IPS-15b (cell line): ENCODE measurements around the gene CALML4.
"Not testable (repeated sequence)": the region's sequence is repeated elsewhere in the genome, so short reads cannot be mapped to it uniquely, and the experiment has no call there.

Source experiments
- H3K27me3 ChIP-seq: one replicate; pipeline ENCODE4 v1.6.1; 2013; ENCODE audit warnings: low read length; ENCODE audit not compliant: control insufficient read depth, insufficient read depth
- H3K36me3 ChIP-seq: one replicate; pipeline ENCODE4 v1.6.1; 2013; ENCODE audit warnings: low read length; ENCODE audit not compliant: control insufficient read depth, insufficient read depth
- H3K4me1 ChIP-seq: one replicate; pipeline ENCODE4 v1.6.1; 2013; ENCODE audit warnings: mild to moderate bottlenecking, low read length; ENCODE audit not compliant: control insufficient read depth, insufficient read depth
- H3K4me3 ChIP-seq: one replicate; pipeline ENCODE4 v1.5.1; 2013; ENCODE audit warnings: low read depth, low read length
- H3K9ac ChIP-seq: one replicate; pipeline ENCODE4 v1.6.1; 2013; ENCODE audit warnings: low read depth, mild to moderate bottlenecking, low read length
- H3K9me3 ChIP-seq: one replicate; pipeline ENCODE4 v1.6.1; 2013; ENCODE audit warnings: mild to moderate bottlenecking, low read length; ENCODE audit not compliant: control insufficient read depth, insufficient read depth

CALML4 gene

GRCh38 chr15:68231102-68231818 is 26.1 kb upstream of the CALML4 start:
- H3K9me3 ChIP-seq, result no peaks in the 10 kb centered on the region
- no peaks in the 10 kb centered on the region for H3K36me3 ChIP-seq
- H3K4me3 ChIP-seq, result no peak overlapping the region
- H3K9ac ChIP-seq, result no peak overlapping the region
- peaks cover 10% of the 10 kb centered on the region for H3K4me1 ChIP-seq
- no peaks in the 10 kb centered on the region for H3K27me3 ChIP-seq

- no peak overlapping the region for H3K9ac ChIP-seq
Measured at GRCh38 chr15:68230157-68231100, 25.3 kb upstream of the CALML4 start.

GRCh38 chr15:68229386-68230156 is 24.4 kb upstream of the CALML4 start, which contains the start of gene CLN6:
Gene CLN6, minus strand, starts transcription at chr15:68229728. Its CDS starts 144 bp downstream, at chr15:68229584.
- peaks cover 10% of the 10 kb centered on the region for H3K4me1 ChIP-seq
- H3K9me3 ChIP-seq, result no peaks in the 10 kb centered on the region
- no peaks in the 10 kb centered on the region for H3K36me3 ChIP-seq
- H3K4me3 ChIP-seq, result peak within 1 kb of the TSS; percentile 85
- peak within 1 kb of the TSS; percentile 78 for H3K9ac ChIP-seq
- no peaks in the 10 kb centered on the region for H3K27me3 ChIP-seq

More at GRCh38 chr15:68230157-68231100, 25.3 kb upstream of the CALML4 start:
- Histone ChIP-seq H3K9me3 (no peaks in the 10 kb centered on the region), H3K4me1 (peaks cover 10% of the 10 kb centered on the region), H3K27me3 (no peaks in the 10 kb centered on the region), H3K4me3 (peak overlapping the region; percentile 85), H3K36me3 (no peaks in the 10 kb centered on the region)

- Histone ChIP-seq H3K9me3 (no peaks in the 10 kb centered on the region), H3K4me3 (peak overlapping the region; percentile 82), H3K27me3 (no peaks in the 10 kb centered on the region), H3K36me3 (no peaks in the 10 kb centered on the region), H3K4me1 (peaks cover 10% of the 10 kb centered on the region), H3K9ac (peak overlapping the region; percentile 78)
Measured at GRCh38 chr15:68228971-68229385, 23.8 kb upstream of the CALML4 start.

DNA sequence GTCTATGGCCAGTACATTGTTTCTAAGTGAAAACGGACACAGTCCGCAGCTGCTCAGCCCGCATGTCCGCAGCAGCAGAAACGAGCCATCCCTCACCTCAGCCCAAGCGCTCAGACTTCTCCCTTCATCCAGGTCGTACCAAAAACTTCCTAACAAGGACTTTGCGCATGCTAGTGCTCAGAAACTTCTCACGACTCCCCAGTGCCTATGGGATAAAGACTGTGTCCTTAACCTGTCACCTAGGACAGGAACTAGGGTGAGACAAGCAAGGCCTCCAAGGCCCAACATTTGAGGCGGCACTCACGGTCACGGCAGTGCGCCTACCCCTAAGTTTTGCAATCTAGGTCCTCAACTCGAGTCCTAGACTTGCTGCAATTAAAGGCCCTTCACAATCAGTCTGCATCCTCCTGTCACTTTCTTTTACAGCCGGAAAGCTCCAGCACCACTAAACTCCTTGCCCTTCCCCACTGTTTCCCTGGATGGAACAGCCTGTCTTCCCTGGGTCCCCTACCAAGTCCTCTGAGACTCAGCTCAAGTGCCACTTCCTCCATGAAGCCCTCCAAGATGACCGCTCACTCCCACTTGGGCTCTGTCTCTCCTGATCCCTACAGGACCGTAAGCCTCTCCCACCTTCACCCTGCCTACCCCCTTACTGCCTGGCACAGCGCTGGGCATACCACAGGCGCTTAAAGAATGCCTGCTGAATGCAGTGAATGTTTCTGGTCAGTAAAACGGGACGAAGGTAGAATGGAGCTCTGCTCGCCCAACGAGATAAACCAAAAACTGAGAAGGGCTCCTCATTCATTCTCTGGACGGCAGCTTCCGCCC is 23.2 kb upstream of the CALML4 start:
- Histone ChIP-seq H3K27me3 (no peaks in the 10 kb centered on the region), H3K36me3 (no peaks in the 10 kb centered on the region), H3K4me1 (peaks cover 10% of the 10 kb centered on the region)

GRCh38 chr15:68227643-68228142 is 22.6 kb upstream of the CALML4 start:
- H3K36me3 ChIP-seq, result no peaks in the 10 kb centered on the region
- H3K9ac ChIP-seq, result peak overlapping the region; percentile 78
- H3K9me3 ChIP-seq, result no peaks in the 10 kb centered on the region
- peaks cover 10% of the 10 kb centered on the region for H3K4me1 ChIP-seq
- no peaks in the 10 kb centered on the region for H3K27me3 ChIP-seq
- peak overlapping the region; percentile 82 for H3K4me3 ChIP-seq

More for the DNA sequence above, 23.2 kb upstream of the CALML4 start:
- no peaks in the 10 kb centered on the region for H3K9me3 ChIP-seq
- H3K4me3 ChIP-seq, result peak overlapping the region; percentile 82
- peak overlapping the region; percentile 78 for H3K9ac ChIP-seq

- H3K36me3 ChIP-seq, H3K9me3 ChIP-seq, H3K9ac ChIP-seq, H3K27me3 ChIP-seq, H3K4me1 ChIP-seq, H3K4me3 ChIP-seq: not testable (repeated sequence)
Measured at GRCh38 chr15:68225442-68225841, 20.3 kb upstream of the CALML4 start.

GRCh38 chr15:68224546-68225250 is 19.6 kb upstream of the CALML4 start:
- Histone ChIP-seq H3K36me3 (no peaks in the 10 kb centered on the region), H3K4me1 (peaks cover 10% of the 10 kb centered on the region), H3K9ac (no peak overlapping the region), H3K27me3 (no peaks in the 10 kb centered on the region), H3K9me3 (no peaks in the 10 kb centered on the region), H3K4me3 (no peak overlapping the region)

DNA sequence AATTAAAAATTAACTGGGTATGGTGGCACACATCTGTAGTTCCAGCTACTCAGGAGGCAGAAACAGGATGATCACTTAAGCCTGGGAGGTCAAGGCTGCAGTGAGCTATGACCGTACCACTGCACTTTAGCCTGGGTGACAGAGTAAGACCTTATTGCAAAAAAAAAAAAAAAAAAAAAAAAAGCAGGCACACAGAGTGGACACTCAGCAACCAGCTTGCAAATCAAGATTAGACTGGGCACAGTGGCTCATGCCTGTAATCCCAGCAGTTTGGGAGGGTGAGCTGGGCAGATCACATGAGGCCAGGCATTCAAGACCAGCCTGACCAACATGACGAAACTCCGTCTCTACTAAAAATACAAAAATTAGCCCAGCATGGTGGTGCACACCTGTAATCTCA is 19.0 kb upstream of the CALML4 start:
- H3K27me3 ChIP-seq, result no peaks in the 10 kb centered on the region
- peaks cover 10% of the 10 kb centered on the region for H3K4me1 ChIP-seq
- no peak overlapping the region for H3K4me3 ChIP-seq
- H3K9ac ChIP-seq, result no peak overlapping the region
- H3K9me3 ChIP-seq, result no peaks in the 10 kb centered on the region
- H3K36me3 ChIP-seq, result no peaks in the 10 kb centered on the region

DNA sequence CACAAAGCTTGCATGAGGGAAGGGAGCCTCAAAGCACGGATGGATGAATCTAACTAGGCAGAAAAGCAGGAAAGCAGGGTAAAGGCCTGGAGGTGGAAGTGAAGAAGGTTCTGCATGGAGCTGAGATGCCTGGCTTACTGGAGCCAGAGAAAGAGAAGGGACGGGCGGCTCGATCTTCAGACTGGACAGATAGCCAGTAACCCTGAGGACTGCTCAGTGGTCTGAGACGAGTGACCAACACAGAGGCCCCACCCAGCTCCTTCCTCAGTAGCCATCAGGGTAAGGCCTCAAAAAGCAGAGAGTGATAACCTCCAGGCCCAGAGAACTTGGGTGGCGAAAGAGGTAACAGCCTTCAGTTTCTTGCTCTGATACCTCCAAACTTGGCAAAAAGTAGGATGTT is 18.0 kb upstream of the CALML4 start:
- H3K9ac ChIP-seq, result no peak overlapping the region
- H3K4me1 ChIP-seq, result peaks cover 7% of the 10 kb centered on the region
- no peaks in the 10 kb centered on the region for H3K27me3 ChIP-seq
- no peak overlapping the region for H3K4me3 ChIP-seq
- no peaks in the 10 kb centered on the region for H3K9me3 ChIP-seq
- peaks cover 4% of the 10 kb centered on the region for H3K36me3 ChIP-seq
